HG02885 (cell line): ENCODE results near the gene ANKRD23.
"Not testable (repeated sequence)": the region's sequence is repeated elsewhere in the genome, so short reads cannot be mapped to it uniquely, and the experiment has no call there.

Experiments used
- ATAC-seq: cut with Tn5 transposase; IDR thresholded peaks from one replicate; pipeline ENCODE4 v1.9.1; 2021; ENCODE audit warnings: mild to moderate bottlenecking; ENCODE audit not compliant: unreplicated experiment, poor library complexity

ANKRD23 gene

DNA sequence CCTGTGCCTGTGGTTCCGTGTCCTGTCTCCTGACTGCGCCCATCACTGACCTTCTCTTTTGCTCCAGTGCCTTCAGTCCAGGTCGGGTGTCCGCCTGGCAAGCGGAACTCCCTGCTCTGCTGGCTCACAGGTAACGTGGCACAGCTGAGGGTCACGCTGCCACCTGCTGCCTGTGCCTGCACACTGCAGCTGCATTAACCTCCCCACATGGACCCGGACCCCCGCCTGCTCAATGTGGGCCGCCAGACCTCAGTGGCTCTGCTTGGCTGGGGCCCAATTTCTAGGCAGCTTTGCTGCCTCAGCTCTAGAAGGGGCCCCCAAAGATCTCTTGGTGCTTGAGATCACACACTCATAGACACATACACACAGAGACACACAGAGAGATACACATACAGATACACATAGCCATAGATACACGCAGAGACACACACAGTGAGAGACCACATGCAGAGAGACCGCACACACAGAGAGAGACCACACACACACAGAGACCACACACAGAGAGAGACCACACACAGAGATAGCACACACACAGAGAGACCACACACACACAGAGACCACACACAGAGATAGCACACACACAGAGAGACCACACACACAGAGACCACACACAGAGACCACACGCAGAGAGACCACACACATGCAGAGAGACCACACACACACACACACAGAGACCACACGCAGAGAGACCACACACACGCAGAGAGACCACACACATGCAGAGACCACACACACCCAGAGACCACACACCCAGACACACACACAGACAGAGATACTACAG, 42.6 kb downstream of the ANKRD23 start:
- peak; percentile 88 for ATAC-seq

DNA sequence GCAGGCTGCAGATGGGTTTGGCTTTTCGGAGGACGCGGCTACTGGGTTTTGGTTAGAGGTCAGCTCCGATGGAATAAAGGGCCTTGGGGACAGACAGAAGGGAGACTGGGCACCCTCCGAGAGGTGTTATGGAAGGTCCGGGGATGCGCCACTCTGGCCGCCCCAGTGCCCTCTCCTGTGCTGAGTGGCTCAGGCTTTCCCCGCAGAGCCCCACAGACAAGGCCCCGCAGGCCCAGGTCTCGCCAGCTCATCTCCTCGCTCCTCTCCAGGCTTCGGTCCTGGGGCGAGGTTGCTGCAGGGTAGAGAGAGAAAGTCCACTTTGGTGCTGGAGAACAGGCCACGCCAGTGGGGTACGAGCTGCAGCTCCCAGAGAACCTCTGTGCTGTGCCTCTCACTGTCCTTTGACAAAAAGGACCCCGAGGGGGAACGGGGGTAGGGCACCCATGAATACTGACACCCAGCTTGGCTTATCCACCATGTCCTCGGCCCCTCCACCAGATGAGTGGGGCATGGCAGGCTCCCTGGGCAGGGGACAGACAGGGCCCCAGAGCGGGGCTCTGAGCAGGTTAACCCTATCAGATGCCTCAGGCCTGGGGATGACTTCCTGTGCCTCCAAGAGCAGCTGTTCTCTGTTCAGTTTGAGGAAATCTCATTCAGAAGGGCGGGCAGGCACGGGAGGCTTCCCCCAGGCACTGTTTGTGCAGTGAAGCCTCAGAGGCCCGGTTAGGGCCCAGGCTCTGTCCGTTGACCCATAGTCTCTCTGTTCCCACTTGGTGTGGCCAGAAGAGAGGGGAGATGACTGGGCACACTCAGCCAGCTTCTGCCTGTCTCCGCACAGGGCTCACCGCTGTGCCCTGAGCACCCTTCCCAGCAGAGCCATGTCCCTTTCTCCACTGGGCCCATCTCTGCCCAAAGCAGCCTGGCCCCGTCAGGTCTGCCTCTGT, 43.5 kb downstream of the ANKRD23 start:
- ATAC-seq = peak; percentile 21

DNA sequence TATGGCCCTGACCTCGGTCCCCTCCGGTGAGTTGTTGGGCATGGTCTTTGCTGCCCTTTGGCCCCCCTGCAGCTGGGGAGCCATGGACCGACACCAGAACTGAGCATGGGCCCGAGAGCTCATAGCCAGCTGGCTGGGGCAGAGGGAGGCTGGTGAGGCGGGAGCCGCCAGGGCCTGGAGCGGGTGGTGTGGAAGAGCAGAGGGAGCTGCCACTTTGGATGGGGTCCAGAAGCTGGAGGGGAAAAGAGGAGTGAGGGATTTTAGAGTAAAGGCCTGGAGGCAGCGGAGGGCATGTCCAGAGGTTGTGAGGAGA, 44.2 kb downstream of the ANKRD23 start:
- ATAC-seq = no peak

DNA sequence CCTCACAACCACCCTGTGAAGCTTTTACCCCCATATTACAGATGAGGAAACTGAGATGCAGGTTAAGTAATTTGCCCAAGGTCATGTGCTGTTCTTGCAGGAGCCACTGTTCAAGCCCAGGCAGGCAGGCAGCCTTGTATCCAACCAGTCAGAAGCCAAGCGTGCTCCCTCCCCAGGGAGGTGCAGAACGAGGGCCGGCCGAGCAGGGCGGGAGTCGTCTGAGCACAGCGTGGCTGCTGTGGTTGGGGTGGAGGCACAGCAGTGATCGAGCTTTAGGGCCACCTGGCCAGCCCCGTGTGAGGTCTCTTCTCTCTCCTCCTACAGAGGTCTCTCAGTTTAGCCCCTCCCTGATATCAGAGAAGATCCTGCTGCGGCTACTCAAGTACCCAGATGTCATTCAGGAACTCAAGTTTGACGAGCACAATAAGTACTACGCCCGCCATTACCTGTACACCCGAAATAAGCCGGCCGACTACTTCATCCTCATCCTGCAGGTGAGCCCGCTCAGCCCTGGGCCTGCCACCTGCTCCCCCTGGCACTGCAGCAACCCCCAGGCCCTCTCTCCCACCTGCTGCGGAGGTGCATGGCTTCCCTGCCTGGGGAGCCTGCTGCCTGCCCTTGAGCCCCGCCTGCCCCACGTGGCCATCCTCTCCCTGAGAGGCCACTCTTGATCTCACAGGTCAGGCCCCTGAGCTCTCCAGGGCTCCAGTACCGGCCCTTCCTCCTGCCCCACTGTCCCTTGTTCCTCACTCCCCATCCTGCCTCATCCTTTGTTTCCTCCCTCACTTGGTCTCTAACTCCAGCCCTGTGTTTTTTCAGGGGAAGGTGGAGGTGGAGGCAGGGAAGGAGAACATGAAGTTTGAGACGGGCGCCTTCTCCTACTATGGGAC, 44.8 kb downstream of the ANKRD23 start:
- no peak for ATAC-seq

DNA sequence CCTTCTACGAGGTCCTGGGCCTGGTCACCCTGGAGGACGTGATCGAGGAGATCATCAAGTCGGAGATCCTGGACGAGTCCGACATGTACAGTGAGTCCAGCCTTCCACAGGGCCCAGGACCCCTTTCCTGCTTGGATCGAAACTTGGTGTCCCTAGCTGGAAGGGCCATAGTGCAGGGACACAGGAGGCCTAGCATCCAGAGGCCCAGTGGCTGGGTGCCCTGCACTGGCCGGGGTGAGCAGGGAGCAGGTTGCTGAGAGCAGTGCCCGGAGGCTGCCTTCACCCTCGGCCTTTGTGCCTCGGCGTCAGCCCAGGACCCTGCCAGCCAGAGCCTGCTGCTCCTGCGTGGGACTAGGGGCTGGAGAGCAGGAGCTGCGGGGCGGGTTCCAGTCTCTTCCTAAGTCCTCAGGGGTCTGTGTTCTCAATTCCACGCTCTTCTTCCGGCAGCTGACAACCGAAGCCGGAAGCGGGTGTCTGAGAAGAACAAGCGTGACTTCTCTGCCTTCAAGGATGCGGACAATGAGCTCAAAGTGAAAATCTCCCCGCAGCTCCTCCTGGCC, 46.7 kb downstream of the ANKRD23 start:
- ATAC-seq = no peak

DNA sequence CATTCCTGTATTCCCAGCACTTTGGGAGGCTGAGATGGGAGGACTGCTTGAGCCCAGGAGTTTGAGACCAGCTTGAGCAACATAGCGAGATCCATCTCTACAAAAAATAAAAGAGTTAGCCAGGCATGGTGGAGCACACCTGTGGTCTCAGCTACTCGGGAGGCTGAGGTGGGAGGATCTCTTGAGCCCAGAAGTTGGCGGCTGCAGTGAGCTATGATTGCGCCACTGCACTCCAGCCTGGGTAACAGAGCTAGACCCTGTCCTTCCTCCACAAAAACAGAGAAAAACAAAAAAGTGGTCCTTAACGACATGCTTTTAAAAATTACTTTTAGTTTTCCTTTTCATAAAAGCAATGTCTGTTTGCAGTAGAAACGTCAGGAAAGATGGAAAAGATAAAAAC, 47.3 kb downstream of the ANKRD23 start:
- ATAC-seq = not testable (repeated sequence)

DNA sequence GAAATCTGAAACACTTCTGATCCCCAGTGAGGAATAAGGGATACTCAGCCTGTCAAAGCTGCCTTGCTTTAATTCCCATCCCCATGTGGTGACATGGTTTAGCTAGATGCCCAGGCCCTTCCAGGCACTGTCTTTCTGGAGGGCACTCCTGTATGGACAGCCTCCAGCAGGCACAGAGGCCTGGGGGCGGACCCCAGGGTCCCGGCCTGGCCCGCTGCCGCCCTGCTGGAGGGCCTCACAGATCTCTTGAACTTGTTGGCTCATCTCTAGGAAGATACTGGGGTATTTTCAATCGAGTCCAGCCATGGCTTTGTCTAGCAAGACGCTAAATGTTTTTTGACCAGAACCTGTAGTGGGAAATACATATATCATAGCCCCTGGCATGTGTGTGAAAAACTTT, 48.7 kb downstream of the ANKRD23 start:
- ATAC-seq = no peak

DNA sequence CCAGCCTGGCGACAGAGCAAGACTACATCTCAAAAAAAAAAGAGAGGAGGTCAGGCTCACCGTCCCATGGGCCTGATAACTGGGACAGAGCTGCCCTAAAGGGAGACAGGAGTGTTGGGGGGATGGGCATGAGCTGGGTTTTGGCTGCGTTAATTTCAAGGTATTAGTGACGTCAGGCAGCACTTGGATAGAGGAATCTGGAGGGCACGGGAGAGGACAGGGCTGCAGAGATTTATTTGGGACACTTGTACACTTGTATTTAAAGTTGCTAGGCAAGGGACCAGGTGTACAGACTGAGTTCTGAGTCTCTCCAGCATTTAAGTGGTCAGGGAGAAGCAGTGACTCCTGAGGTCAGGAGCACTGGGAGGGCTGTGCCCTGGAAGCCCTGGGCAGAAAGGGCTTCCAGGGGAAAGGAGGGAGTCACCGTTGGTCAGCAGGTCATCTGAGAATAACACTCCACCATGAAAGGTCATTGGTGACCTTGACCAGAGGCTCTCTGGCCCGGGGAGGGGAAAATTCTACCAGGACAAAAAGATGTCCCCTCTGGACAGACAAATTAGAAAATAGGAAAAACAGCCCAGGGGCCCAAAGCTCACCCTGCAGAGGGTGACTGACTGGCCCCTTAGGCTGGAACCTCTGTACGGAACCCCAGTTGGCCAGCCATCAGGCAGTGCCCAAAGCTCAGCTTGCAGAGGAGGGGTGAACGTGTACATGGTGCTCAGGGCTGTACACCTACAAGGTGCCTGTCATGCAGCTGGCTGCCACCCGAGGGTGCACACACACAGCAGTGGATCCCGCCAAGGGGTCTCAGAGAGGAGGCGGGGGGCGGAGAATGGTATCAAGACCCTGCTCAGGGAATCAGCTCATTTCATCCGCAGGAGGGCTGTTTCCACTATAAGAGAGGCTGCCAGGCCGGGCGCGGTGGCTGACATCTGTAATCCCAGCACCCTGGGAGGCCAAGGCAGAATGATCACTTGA, 50.8 kb downstream of the ANKRD23 start:
- ATAC-seq = no peak

DNA sequence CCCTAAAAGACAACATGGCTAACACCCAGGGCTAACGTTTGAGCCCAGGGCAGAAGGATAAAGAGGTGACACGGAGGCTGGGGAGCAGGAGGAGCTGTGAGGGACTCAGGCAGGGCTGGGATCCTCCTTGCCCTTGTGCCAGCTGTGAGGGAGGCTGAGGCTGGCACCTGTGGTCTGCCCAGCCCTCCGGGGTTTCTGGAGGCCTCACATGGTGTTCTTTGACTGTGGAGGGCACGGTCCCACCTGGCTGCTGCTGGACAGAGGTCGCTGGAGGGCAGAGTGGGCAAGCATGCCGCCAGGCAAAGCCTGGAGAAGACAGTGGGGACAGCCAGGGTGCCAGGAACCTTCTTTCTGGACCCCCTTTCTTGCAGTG, 54.6 kb downstream of the ANKRD23 start:
- no peak for ATAC-seq

DNA sequence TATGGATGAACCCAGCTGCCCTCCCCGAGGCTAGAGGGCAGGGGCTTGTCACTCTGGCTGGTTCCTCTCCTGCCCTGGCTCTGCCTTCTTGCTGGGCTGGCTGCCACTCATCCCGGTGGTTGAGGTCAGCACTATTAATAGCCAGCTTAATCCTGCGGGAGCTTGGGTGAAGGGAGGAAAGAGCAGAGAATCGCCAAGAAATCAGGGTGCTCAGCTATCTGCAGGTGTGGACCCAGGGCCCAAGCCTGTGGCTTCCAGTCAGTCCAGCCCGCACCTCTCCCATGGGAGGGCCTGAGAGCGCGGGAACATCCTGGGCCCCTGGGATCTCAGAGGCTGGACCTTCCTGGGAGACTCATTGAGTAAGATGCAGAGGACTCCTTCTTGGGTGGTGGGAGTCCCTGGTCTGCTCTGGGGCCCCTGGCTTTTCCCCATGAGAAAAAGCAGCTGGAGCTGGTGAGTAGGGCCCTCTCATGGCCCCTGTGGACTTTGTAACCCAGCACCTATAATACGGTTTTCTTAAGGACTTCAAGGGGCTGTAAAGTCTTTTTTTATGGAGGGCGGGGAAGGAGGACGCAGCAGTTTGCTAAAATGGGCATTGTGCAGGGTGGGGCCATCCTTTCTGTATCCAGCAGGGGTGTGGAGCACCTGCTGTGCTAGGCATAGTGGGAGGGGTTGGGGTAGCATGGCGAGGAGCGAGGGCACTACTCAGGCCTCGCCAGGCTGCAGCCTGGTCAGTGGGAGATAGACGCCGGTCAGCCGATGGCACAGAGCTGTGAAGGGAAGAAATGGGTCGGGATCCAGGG, 55.2 kb downstream of the ANKRD23 start:
- ATAC-seq = no peak
